SU-DHL-6 (cell line): ENCODE results near the gene EML4.

Experiments used
- H2AFZ ChIP-seq: fragments of 200-600 bp; sonication (generic); 2 replicates; pipeline ENCODE4 v1.6.1; 2014; ENCODE audit warnings: low read depth, mild to moderate bottlenecking, moderate library complexity, mixed read lengths, antibody characterized with exemption, low read length; ENCODE audit not compliant: severe bottlenecking
- H3F3A ChIP-seq: fragments of 200-600 bp; shearing (Covaris generic); 2 replicates; pipeline ENCODE4 v1.6.0; 2016; ENCODE audit warnings: antibody characterized with exemption, mild to moderate bottlenecking; ENCODE audit not compliant: insufficient read depth
- H3K27ac ChIP-seq: fragments of 200-600 bp; sonication (generic); 2 replicates; pipeline ENCODE4 v1.5.1; 2016; ENCODE audit warnings: low read depth, mild to moderate bottlenecking, low read length, moderate library complexity, mixed read lengths
- H3K27me3 ChIP-seq: fragments of 200-600 bp; sonication (generic), shearing (Covaris generic); 2 replicates; pipeline ENCODE4 v1.6.0; 2014; ENCODE audit warnings: mild to moderate bottlenecking, low read length
- H3K36me3 ChIP-seq: fragments of 200-600 bp; sonication (generic); 2 replicates; pipeline ENCODE4 v1.6.1; 2014; ENCODE audit warnings: mild to moderate bottlenecking, low read length, mixed read lengths
- H3K4me2 ChIP-seq: fragments of 300-600, 200-600 bp; shearing (Covaris generic), sonication (generic); 2 replicates; pipeline ENCODE4 v1.6.0; 2014; ENCODE audit warnings: low read length, low read depth, mild to moderate bottlenecking; ENCODE audit not compliant: poor library complexity, severe bottlenecking
- H3K4me3 ChIP-seq: fragments of 200-600 bp; sonication (generic); 2 replicates; pipeline ENCODE4 v1.5.1; 2014; ENCODE audit warnings: antibody characterized with exemption, low read length, mild to moderate bottlenecking, mixed read lengths; ENCODE audit not compliant: insufficient read depth, poor library complexity, severe bottlenecking
- H3K79me2 ChIP-seq: fragments of 200-600 bp; sonication (generic); 2 replicates; pipeline ENCODE4 v1.6.1; 2014; ENCODE audit warnings: mild to moderate bottlenecking, low read length, moderate library complexity; ENCODE audit not compliant: insufficient read depth
- H3K9ac ChIP-seq: fragments of 200-600 bp; sonication (generic); 2 replicates; pipeline ENCODE4 v1.7.0; 2014; ENCODE audit warnings: mild to moderate bottlenecking, low read length
- H3K9me2 ChIP-seq: fragments of 200-600 bp; sonication (generic); replicated peaks from 2 replicates; pipeline ENCODE4 v1.6.1; 2014; ENCODE audit warnings: low read length; ENCODE audit not compliant: insufficient read depth
- H3K9me3 ChIP-seq: fragments of 200-600 bp; sonication (generic); 2 replicates; pipeline ENCODE4 v1.6.1; 2014; ENCODE audit warnings: low read length, mixed read lengths; ENCODE audit not compliant: insufficient read depth
- H4K20me1 ChIP-seq: fragments of 200-600 bp; sonication (generic); 2 replicates; pipeline ENCODE4 v1.6.1; 2014; ENCODE audit warnings: low read depth, mild to moderate bottlenecking, antibody characterized with exemption, low read length, moderate library complexity, mixed read lengths
- CTCF ChIP-seq: fragments of 200-600 bp; sonication (generic); IDR thresholded peaks from one replicate; pipeline ENCODE4 v1.5.1; 2017; ENCODE audit warnings: antibody characterized with exemption, mild to moderate bottlenecking, low read length, moderate library complexity; ENCODE audit not compliant: insufficient read depth, poor library complexity, severe bottlenecking
- EZH2phosphoT487 ChIP-seq: fragments of 200-600 bp; sonication (generic), shearing (Covaris generic); conservative IDR thresholded peaks from 2 replicates; pipeline ENCODE4 v1.6.1; 2018; ENCODE audit warnings: mild to moderate bottlenecking, antibody characterized with exemption, low read length, moderate library complexity, mixed read lengths

Gene EML4

GRCh38 chr2:42192010-42192373 is 22.8 kb downstream of the EML4 start:
- TF ChIP-seq EZH2phosphoT487: no peak
- TF ChIP-seq CTCF: no peak
- Histone ChIP-seq H3K9ac (no peak overlapping the region), H3K9me2 (no peaks in the 10 kb centered on the region), H3K27ac (no peak overlapping the region), H3K79me2 (peaks cover 78% of the 10 kb centered on the region), H3K4me3 (no peak overlapping the region), H3F3A (no peaks in the 10 kb centered on the region), H3K27me3 (no peaks in the 10 kb centered on the region), H2AFZ (no peak overlapping the region), H3K36me3 (no peaks in the 10 kb centered on the region), H3K4me2 (no peak overlapping the region), H3K9me3 (no peaks in the 10 kb centered on the region), H4K20me1 (peaks cover under 1% of the 10 kb centered on the region; the same call in 1 of the 2 replicates)

DNA sequence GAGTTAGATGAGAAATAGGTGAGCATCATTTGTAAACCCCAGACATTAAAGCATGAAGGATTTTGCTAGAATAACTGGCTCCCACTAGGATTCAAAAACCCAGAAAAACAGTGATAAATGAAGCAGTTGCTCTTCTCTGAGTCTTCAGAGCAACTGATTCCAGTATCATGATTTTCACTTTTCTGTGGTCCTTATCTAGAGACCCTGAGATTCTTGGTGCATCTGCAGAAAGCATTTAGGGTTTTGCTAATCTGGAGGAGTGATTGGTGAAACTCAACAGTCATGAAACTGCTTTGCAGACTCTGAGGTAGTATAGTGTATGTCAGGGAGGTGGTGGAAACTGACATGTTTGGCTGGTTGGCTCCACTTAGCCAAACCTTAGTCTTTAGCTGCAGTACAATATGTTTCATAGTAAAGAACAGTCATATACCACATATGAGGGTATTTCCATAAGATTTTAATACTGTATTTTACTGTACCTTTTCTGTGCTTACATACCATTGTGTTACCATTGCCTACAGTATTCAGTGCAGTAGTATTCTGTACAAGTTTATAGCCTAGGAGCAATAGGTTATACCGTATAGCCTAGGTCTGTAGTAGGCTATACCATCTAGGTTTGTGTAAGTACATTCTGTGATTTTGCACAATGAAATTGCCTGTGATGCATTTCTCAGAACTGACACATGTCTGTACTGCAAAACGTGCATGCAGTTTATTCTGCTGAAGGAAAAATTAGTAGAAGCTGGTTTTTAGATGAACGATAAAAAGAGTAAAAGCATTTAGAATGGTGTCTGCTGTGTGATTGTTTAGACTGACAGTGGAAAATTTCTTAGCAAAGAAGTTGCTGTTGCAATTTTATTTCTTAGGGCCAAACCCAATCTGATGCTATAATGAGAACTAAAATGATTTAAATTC is 23.8 kb downstream of the EML4 start:
- peaks cover 76% of the 10 kb centered on the region for H3K79me2 ChIP-seq
- no peak overlapping the region for H3K4me2 ChIP-seq
- H3F3A ChIP-seq: no peaks in the 10 kb centered on the region
- no peaks in the 10 kb centered on the region for H3K27me3 ChIP-seq
- no peaks in the 10 kb centered on the region for H3K36me3 ChIP-seq
- H3K27ac ChIP-seq: no peak overlapping the region
- no peak overlapping the region for H3K9ac ChIP-seq
- no peak overlapping the region for H2AFZ ChIP-seq
- H4K20me1 ChIP-seq: peaks cover 7% of the 10 kb centered on the region; the same call in 1 of the 2 replicates
- H3K9me3 ChIP-seq: no peaks in the 10 kb centered on the region
- TF ChIP-seq CTCF (no peak), EZH2phosphoT487 (no peak)
- no peaks in the 10 kb centered on the region for H3K9me2 ChIP-seq
- H3K4me3 ChIP-seq: no peak overlapping the region

DNA sequence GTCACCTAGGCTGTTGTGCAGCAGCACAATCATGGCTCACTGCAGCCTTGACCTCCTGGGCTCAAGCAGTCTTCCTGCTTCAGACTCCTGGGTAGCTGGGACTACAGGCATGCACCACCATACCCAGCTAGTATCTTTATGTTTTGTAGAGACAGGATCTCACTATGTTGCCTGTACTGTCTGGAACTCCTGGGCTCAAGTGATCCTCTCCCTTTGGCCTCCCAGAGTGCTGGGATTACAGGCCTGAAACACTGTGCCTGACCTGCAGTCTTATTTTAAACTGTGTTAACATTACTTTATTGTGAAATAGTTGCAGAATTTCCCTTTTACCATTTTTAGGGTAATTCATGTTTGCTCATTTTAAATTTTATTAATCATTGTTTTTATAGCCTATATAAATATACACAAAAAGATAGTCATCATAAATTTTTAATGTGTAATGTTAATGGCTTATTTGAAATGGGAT is 24.6 kb downstream of the EML4 start:
- H2AFZ ChIP-seq: no peak overlapping the region
- H3F3A ChIP-seq: no peaks in the 10 kb centered on the region
- H3K4me3 ChIP-seq: no peak overlapping the region
- TF ChIP-seq EZH2phosphoT487: no peak
- no peak for TF ChIP-seq CTCF
- no peaks in the 10 kb centered on the region for H3K9me2 ChIP-seq
- no peaks in the 10 kb centered on the region for H3K27me3 ChIP-seq
- H3K4me2 ChIP-seq: no peak overlapping the region
- peaks cover 7% of the 10 kb centered on the region; the same call in 1 of the 2 replicates for H4K20me1 ChIP-seq
- H3K79me2 ChIP-seq: peaks cover 77% of the 10 kb centered on the region
- no peaks in the 10 kb centered on the region for H3K36me3 ChIP-seq
- no peaks in the 10 kb centered on the region for H3K9me3 ChIP-seq
- no peak overlapping the region for H3K9ac ChIP-seq
- no peak overlapping the region for H3K27ac ChIP-seq
